ENCODE data around the gene PARD6G. TPM values are rescaled to one million over a fixed set of nuclear protein-coding genes. Genes with fewer than 3 reads are reported as not detected.
"Not testable (repeated sequence)": the region's sequence is repeated elsewhere in the genome, so short reads cannot be mapped to it uniquely, and the experiment has no call there.

Gene PARD6G
- total RNA-seq, 1 donor from 2014 or later: 9.4 TPM

- H3K27me3 ChIP-seq (ENCODE audit: control insufficient read depth, insufficient read depth, low read length): no peaks in the 10 kb centered on the region
- TF ChIP-seq CTCF (IDR thresholded peaks at IDR 0.05; ENCODE audit: insufficient read depth, low read length, poor library complexity, severe bottlenecking): no peak
- no peak for DNase-seq (ENCODE audit: low read depth)
- H3K36me3 ChIP-seq (ENCODE audit: control insufficient read depth, insufficient read depth, low read length): no peaks in the 10 kb centered on the region
- H3K4me3 ChIP-seq (ENCODE audit: low read depth, low read length): no peak overlapping the region
These were observed 21.6 kb downstream of the PARD6G start for GRCh38 chr18:80225685-80226084.

- no peak for TF ChIP-seq CTCF (IDR thresholded peaks at IDR 0.05; ENCODE audit: insufficient read depth, low read length, poor library complexity, severe bottlenecking)
- Histone ChIP-seq H3K4me3 (ENCODE audit: low read depth, low read length) (no peak overlapping the region), H3K27me3 (ENCODE audit: control insufficient read depth, insufficient read depth, low read length) (no peaks in the 10 kb centered on the region), H3K36me3 (ENCODE audit: control insufficient read depth, insufficient read depth, low read length) (no peaks in the 10 kb centered on the region)
- DNase-seq (ENCODE audit: low read depth): no peak
These were observed 23.6 kb downstream of the PARD6G start for GRCh38 chr18:80223581-80224148.

GRCh38 chr18:80219488-80219887 lies 27.8 kb downstream of the PARD6G start:
- not testable (repeated sequence) for H3K27me3 ChIP-seq (ENCODE audit: control insufficient read depth, insufficient read depth, low read length); DNase-seq (ENCODE audit: low read depth); H3K4me3 ChIP-seq (ENCODE audit: low read depth, low read length); H3K36me3 ChIP-seq (ENCODE audit: control insufficient read depth, insufficient read depth, low read length)

- no peak for DNase-seq (ENCODE audit: low read depth)
- no peak for TF ChIP-seq CTCF (IDR thresholded peaks at IDR 0.05; ENCODE audit: insufficient read depth, low read length, poor library complexity, severe bottlenecking)
- no peaks in the 10 kb centered on the region for H3K27me3 ChIP-seq (ENCODE audit: control insufficient read depth, insufficient read depth, low read length)
- H3K4me3 ChIP-seq (ENCODE audit: low read depth, low read length): no peak overlapping the region
- no peaks in the 10 kb centered on the region for H3K36me3 ChIP-seq (ENCODE audit: control insufficient read depth, insufficient read depth, low read length)
These were observed 28.7 kb downstream of the PARD6G start for GRCh38 chr18:80218341-80219227.

GRCh38 chr18:80213182-80213581 lies 34.1 kb downstream of the PARD6G start:
- no peaks in the 10 kb centered on the region for H3K27me3 ChIP-seq (ENCODE audit: control insufficient read depth, insufficient read depth, low read length)
- H3K36me3 ChIP-seq (ENCODE audit: control insufficient read depth, insufficient read depth, low read length): no peaks in the 10 kb centered on the region
- DNase-seq (ENCODE audit: low read depth): no peak
- no peak for TF ChIP-seq CTCF (IDR thresholded peaks at IDR 0.05; ENCODE audit: insufficient read depth, low read length, poor library complexity, severe bottlenecking)
- no peak overlapping the region for H3K4me3 ChIP-seq (ENCODE audit: low read depth, low read length)

GRCh38 chr18:80210312-80211083 lies 36.8 kb downstream of the PARD6G start:
- H3K27me3 ChIP-seq (ENCODE audit: control insufficient read depth, insufficient read depth, low read length): no peaks in the 10 kb centered on the region
- no peak overlapping the region for H3K4me3 ChIP-seq (ENCODE audit: low read depth, low read length)
- no peak for DNase-seq (ENCODE audit: low read depth)
- H3K36me3 ChIP-seq (ENCODE audit: control insufficient read depth, insufficient read depth, low read length): no peaks in the 10 kb centered on the region
- no peak for TF ChIP-seq CTCF (IDR thresholded peaks at IDR 0.05; ENCODE audit: insufficient read depth, low read length, poor library complexity, severe bottlenecking)

All from kidney epithelial cell (primary cell).